Mucosa of descending colon (tissue), 3 donors: Measurements from ENCODE around the gene PAK4. TPM values are rescaled to one million over a fixed set of nuclear protein-coding genes. Genes with fewer than 3 reads are reported as not detected.

Experiments
- ATAC-seq: fragments of 200-7000 bp; cut with Tn5 transposase; one replicate; pipeline ENCODE4 v1.9.1; 2020; ENCODE audit warnings: mild to moderate bottlenecking, moderate library complexity
- DNase-seq, 3 donors: peaks; one replicate each; pipeline ENCODE4 v3.0.0-alpha.2; 2020
- H3K36me3 ChIP-seq: fragments of 200-600 bp; one replicate; pipeline ENCODE4 v1.8.0; 2021; ENCODE audit warnings: low read depth, mild to moderate bottlenecking
- H3K4me1 ChIP-seq: fragments of 200-600 bp; one replicate; pipeline ENCODE4 v1.8.0; 2021; ENCODE audit warnings: low read depth, mild to moderate bottlenecking
- H3K4me3 ChIP-seq: fragments of 200-600 bp; one replicate; pipeline ENCODE4 v1.8.0; 2021; ENCODE audit warnings: mild to moderate bottlenecking
- H3K9me3 ChIP-seq: fragments of 200-600 bp; one replicate; pipeline ENCODE4 v1.8.0; 2021; ENCODE audit warnings: mild to moderate bottlenecking
- CTCF ChIP-seq: fragments of 200-600 bp; IDR thresholded peaks from one replicate; pipeline ENCODE4 v1.8.0; 2022; ENCODE audit warnings: antibody characterized with exemption, mild to moderate bottlenecking
- intact Hi-C, 2 donors: fragments of 100-400 bp; cut with DNase I in 1 of 2; cut with micrococcal nuclease in 1 of 2; formaldehyde crosslinking; loops; one replicate each; pipeline versions ENCODE4 v1.11.0 to v1.11.1; 2022; cut with DNase I, micrococcal nuclease
- total RNA-seq, 3 donors: library from RNA; stranded (reverse); fragmentation: NEBNext Ultra II Directional in 2 of 3; extraction: Animal tissue kit (Norgen Biotek cat#: 25700) in 2 of 3; gene quantifications; one replicate each; pipeline versions ENCODE4 v1.2.1 to v1.2.4, GENCODE V29; 2021 to 2023
- donor health status: DM: no; HTN: no; CAD: no; lungs with moderate emphysema.
- donor health status: DM: no; HTN: no; CAD: no.
- donor health status: DM: no; HTN: yes; CAD: no.

PAK4 gene
- total RNA-seq, 3 donors from 2014 or later: 54.4 to 116 (median 76.5) TPM

- H3K9me3 ChIP-seq: no peaks in the 10 kb centered on the region
- intact Hi-C loops: no loop called here
- no peak for TF ChIP-seq CTCF
- H3K36me3 ChIP-seq: peaks cover 3% of the 10 kb centered on the region
- ATAC-seq (no peak), DNase-seq (no peak)
- no peak overlapping the region for H3K4me3 ChIP-seq
- H3K4me1 ChIP-seq: no peaks in the 10 kb centered on the region
Measured at GRCh38 chr19:39175564-39175963, 50.0 kb downstream of the PAK4 start.

GRCh38 chr19:39177110-39177699, 51.6 kb downstream of the PAK4 start:
- no peaks in the 10 kb centered on the region for H3K4me1 ChIP-seq
- TF ChIP-seq CTCF: no peak
- H3K4me3 ChIP-seq: no peak overlapping the region
- no peaks in the 10 kb centered on the region for H3K9me3 ChIP-seq
- ATAC-seq: no peak
- peaks cover 3% of the 10 kb centered on the region for H3K36me3 ChIP-seq
- DNase-seq: no peak
- intact Hi-C loops: no loop called here

GRCh38 chr19:39177736-39178135, 52.1 kb downstream of the PAK4 start:
- H3K4me3 ChIP-seq: no peak overlapping the region
- intact Hi-C loops: no loop called here
- no peak for TF ChIP-seq CTCF
- H3K9me3 ChIP-seq: no peaks in the 10 kb centered on the region
- peaks cover 3% of the 10 kb centered on the region for H3K36me3 ChIP-seq
- no peaks in the 10 kb centered on the region for H3K4me1 ChIP-seq
- no peak for DNase-seq
- no peak for ATAC-seq

GRCh38 chr19:39178296-39179006, 52.9 kb downstream of the PAK4 start:
- TF ChIP-seq CTCF: no peak
- peaks cover 3% of the 10 kb centered on the region for H3K36me3 ChIP-seq
- intact Hi-C loops: no loop called here

GRCh38 chr19:39179754-39180153, 54.2 kb downstream of the PAK4 start:
- DNase-seq (no peak), ATAC-seq (no peak)
- Histone ChIP-seq H3K9me3 (no peaks in the 10 kb centered on the region), H3K4me1 (no peaks in the 10 kb centered on the region), H3K36me3 (peaks cover 3% of the 10 kb centered on the region), H3K4me3 (no peak overlapping the region)
- TF ChIP-seq CTCF: no peak
- intact Hi-C loops: no loop called here

More at GRCh38 chr19:39178296-39179006, 52.9 kb downstream of the PAK4 start:
- DNase-seq: no peak
- Histone ChIP-seq H3K4me1 (no peaks in the 10 kb centered on the region), H3K4me3 (no peak overlapping the region), H3K9me3 (no peaks in the 10 kb centered on the region)
- no peak for ATAC-seq
